HEK293 (cell line): ENCODE data around the gene CEND1.

ENCODE experiments used
- CTCF ChIP-seq: fragments of 450-650 bp; formaldehyde crosslinking; IDR thresholded peaks from 2 replicates; pipeline ENCODE4 v1.5.1; 2016; ENCODE audit warnings: missing biosample characterization, missing genetic modification characterization
- FEZF1 ChIP-seq: fragments of 450-650 bp; formaldehyde crosslinking; IDR thresholded peaks from 2 replicates; pipeline ENCODE4 v1.5.1; 2016; ENCODE audit warnings: missing biosample characterization, missing genetic modification characterization
- ZBTB44 ChIP-seq: fragments of 450-650 bp; IDR thresholded peaks from 2 replicates; pipeline ENCODE4 v1.5.1; 2018; ENCODE audit warnings: missing biosample characterization, mild to moderate bottlenecking, missing genetic modification characterization
- ZBTB7A ChIP-seq: fragments of 450-650 bp; formaldehyde crosslinking; IDR thresholded peaks from 2 replicates; pipeline ENCODE4 v1.5.1; 2016; ENCODE audit warnings: low read depth, missing biosample characterization, missing genetic modification characterization
- ZFP3 ChIP-seq: fragments of 450-650 bp; formaldehyde crosslinking; IDR thresholded peaks from 2 replicates; pipeline ENCODE4 v1.5.1; 2016; ENCODE audit warnings: low read depth, missing biosample characterization, missing genetic modification characterization
- ZNF558 ChIP-seq: fragments of 450-650 bp; formaldehyde crosslinking; IDR thresholded peaks from 2 replicates; pipeline ENCODE4 v1.5.1; 2016; ENCODE audit warnings: missing biosample characterization, missing genetic modification characterization
- ZNF792 ChIP-seq: fragments of 450-650 bp; formaldehyde crosslinking; IDR thresholded peaks from 2 replicates; pipeline ENCODE4 v1.5.1; 2016; ENCODE audit warnings: missing biosample characterization, missing genetic modification characterization
- TF ChIP-seq, protein P1 (sequence below): sonication (generic); formaldehyde crosslinking; IDR thresholded peaks from 2 replicates; pipeline ENCODE4 v1.8.1; 2022; ENCODE audit warnings: mild to moderate bottlenecking, moderate library complexity, missing genetic modification reagents
- TF ChIP-seq, protein P2 (sequence below): fragments of 450-650 bp; formaldehyde crosslinking; IDR thresholded peaks from 2 replicates; pipeline ENCODE4 v1.5.1; 2016; ENCODE audit warnings: missing biosample characterization, missing genetic modification characterization

- TF ChIP-seq, protein P1, sequence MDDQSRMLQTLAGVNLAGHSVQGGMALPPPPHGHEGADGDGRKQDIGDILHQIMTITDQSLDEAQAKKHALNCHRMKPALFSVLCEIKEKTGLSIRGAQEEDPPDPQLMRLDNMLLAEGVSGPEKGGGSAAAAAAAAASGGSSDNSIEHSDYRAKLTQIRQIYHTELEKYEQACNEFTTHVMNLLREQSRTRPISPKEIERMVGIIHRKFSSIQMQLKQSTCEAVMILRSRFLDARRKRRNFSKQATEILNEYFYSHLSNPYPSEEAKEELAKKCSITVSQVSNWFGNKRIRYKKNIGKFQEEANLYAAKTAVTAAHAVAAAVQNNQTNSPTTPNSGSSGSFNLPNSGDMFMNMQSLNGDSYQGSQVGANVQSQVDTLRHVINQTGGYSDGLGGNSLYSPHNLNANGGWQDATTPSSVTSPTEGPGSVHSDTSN (CRISPR knock-in tag): no peak
- TF ChIP-seq ZNF792 (tag by site-specific recombination) (no peak), ZFP3 (tag by site-specific recombination) (no peak), FEZF1 (tag by site-specific recombination) (no peak), CTCF (tag by site-specific recombination) (no peak), ZBTB7A (tag by site-specific recombination) (no peak), ZNF558 (tag by site-specific recombination) (no peak), ZBTB44 (tag by site-specific recombination) (no peak)
- TF ChIP-seq, protein P2, sequence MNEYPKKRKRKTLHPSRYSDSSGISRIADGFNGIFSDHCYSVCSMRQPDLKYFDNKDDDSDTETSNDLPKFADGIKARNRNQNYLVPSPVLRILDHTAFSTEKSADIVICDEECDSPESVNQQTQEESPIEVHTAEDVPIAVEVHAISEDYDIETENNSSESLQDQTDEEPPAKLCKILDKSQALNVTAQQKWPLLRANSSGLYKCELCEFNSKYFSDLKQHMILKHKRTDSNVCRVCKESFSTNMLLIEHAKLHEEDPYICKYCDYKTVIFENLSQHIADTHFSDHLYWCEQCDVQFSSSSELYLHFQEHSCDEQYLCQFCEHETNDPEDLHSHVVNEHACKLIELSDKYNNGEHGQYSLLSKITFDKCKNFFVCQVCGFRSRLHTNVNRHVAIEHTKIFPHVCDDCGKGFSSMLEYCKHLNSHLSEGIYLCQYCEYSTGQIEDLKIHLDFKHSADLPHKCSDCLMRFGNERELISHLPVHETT: no peak
Measured at GRCh38 chr11:766936-767210, 23.0 kb downstream of the CEND1 start.
